ENCODE results near the gene PPP1R37.

PPP1R37 gene

DNA sequence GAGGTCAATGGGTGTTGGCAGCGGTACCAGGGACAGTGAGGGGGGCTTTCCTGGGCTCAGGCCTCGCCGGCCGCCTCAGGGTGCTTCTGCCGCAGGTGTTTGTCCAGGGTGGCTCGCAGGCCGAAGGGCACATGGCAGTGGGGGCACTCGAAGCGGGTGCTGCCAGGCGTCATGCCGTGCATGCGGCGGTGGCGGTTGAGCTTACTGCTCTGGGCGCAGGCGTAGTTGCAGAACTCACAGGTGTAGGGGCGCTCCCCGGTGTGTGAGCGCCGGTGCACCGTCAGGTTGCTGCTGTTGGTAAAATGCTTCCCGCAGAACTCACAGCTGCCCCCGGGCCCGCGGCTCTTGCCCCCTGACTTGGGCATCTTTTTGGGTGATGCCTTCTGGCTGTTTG lies 21.4 kb upstream of the PPP1R37 start:
- no peak for DNase-seq

GRCh38 chr19:45071969-45072790 lies 20.8 kb upstream of the PPP1R37 start:
- DNase-seq: no peak

- DNase-seq: no peak
Measured at GRCh38 chr19:45074744-45075300, 18.2 kb upstream of the PPP1R37 start.

GRCh38 chr19:45075301-45076028 lies 17.5 kb upstream of the PPP1R37 start:
- peak; percentile 20 for DNase-seq

DNA sequence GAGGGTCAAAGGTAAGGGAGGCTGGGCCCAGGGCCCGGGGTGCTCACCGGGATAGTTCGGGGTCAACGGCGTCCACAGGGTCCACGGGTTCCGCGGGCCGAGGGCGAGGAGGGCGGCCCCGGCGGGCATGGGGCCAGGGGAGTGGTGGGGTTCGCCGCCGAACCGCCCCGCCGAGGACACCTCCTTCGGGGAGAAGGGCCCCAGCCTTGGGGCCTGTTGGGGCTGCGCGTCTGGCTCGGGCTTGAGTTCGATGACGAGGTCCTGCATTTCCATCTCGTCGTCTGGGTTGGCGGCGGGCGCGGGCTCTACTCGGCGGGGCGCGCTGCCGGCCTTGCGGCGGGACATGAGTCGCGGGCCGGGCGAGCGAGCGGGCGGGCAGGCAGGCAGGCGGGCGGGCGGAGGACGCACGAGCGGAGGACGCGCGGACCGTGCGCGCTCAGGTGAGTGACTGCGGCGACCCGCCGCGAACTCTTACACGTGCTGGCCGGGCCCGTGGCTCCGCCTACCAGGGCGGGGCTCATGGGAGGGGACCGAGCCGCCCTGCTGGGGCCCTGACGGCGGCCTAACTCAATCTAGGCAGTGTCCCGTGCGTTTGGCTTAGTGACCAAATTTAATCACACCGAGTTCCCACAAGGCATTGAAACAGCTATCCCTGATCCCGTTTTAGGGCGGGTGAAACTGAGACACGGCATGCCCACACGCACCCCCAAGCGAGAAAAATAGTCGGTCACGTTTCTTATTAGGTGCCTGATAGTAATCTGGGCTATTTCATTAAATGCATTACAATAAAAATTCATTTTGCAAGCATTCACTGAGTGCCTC lies 16.7 kb upstream of the PPP1R37 start, which contains the start of gene ZNF296:
ZNF296 (minus strand) TSS at position 450 of the 822 bp plus-strand sequence; CDS start at position 345, 105 bp downstream.
- peak; percentile 76 for DNase-seq

DNA sequence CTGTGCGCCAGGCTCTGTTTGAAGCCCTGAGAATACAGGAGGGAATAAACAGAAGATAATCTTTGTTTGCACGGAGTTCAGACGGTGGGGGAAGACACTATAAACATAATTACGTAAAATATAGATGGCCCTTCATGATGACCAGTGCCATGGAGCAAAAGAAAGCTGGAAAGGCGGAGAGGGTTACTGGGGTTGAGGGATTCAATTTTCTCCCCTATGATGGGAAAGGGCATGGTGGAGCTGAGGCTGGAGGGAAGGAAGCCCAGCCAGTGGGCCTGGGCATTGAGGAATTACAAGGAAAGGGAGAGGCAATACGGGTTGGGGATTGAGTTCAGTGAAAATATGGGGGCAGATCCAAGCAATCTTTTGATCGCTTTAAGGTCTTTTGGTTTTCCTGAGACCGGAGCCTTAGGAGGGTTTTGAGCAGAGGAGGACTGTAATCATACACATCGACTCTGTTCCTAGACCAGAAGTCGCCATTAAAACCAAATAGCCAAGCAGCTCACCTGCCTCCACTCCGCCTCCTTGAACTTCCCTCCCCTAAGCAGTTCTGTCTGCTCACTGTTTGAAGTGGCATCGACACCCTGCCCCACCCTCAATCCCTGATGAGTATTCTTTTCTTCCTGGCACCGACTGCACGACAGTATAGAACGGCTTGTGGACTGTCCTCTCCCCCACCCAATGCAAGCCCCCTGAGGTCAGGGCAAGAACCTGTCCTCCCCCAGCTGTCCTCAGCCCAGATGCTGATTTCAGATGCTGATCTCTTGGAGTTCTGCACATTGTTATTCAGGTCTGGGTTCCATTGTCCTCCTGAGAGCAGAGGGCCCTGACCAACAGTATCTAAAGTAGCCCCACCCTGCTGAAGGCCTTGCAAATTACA lies 15.9 kb upstream of the PPP1R37 start:
- DNase-seq: no peak

- DNase-seq: no peak
Measured at GRCh38 chr19:45078390-45079062, 14.5 kb upstream of the PPP1R37 start.

- DNase-seq: peak; percentile 77
Measured at GRCh38 chr19:45079063-45079910, 13.7 kb upstream of the PPP1R37 start, which contains the start of gene GEMIN7. GEMIN7 (plus strand) TSS chr19:45079260; CDS start chr19:45090115, 10,855 bp downstream.

GRCh38 chr19:45079911-45080370 lies 13.0 kb upstream of the PPP1R37 start:
- no peak for DNase-seq

DNA sequence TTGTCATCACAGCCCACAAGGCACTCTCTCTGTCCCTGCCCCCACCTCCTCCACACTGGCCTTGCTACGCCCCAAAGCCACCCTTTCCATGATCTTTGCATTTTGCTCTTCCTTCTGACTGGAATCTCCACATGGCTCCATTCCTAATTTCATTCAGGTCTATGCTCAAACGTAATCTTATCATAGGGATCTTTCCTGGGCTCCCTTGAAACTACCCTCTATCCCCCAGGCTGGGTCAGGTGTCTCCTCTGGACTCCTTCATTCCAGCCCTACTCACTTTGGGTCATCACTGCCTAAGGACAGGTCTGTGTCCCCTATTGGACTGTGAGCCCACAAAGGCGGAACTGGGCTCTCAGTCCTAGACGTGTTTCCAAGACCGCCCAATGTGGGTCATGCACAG lies 10.8 kb upstream of the PPP1R37 start:
- no peak for DNase-seq

DNA sequence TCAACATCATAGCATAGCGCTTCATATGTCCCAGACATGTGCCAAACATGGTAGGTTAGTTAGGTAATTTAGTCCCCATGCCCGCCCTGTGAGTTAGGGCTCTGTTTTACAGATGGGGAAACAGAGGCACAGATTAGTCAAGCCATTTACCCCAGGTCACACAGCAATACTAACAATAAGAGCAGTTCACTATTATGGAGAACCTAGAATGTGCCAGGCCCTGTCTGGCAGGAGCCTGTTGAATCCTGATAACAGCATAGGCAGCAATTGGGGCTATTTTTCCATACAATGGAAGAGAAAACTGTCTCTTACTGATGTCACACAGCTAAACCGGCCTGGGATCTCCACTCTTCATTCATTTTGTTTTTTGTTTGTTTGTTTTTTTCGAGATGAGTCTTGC lies 6.5 kb upstream of the PPP1R37 start:
- no peak for DNase-seq

- peak; percentile 44 for DNase-seq
Measured at GRCh38 chr19:45087531-45087930, 5.4 kb upstream of the PPP1R37 start.

DNA sequence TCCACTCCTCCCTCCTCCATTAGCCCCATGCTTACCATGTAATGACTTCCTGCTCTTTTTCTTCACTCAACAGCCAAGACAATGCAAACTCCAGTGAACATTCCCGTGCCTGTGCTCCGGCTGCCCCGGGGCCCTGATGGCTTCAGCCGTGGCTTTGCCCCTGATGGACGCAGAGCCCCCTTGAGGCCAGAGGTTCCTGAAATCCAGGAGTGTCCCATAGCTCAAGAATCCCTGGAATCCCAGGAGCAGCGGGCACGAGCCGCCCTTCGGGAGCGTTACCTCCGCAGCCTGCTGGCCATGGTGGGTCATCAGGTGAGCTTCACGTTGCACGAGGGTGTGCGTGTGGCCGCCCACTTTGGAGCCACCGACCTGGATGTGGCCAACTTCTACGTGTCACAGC lies 2.9 kb upstream of the PPP1R37 start:
- no peak for DNase-seq

- no peak for DNase-seq
Measured at GRCh38 chr19:45090606-45091005, 2.4 kb upstream of the PPP1R37 start.

GRCh38 chr19:45091031-45091923 lies 1.7 kb upstream of the PPP1R37 start:
- DNase-seq: peak; percentile 90

DNA sequence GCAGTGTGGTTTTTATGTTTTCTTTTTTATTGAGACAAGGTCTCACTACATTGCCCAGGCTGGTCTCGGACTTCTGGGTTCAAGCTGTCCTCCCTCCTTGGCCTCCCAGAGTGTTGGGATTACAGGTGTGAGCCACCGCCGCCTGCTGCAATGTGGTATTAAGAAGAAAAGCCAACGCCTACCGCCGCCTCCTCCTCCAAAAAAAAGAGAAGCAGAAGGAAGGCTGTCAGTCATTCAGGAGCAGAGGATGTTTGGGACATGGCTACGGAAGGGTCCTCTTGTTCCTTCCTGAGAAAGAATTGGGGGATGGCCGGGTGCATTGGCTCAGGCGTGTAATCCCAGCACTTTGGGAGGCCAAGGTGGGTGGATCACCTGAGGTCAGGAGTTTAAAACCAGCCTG lies 1.2 kb downstream of the PPP1R37 start:
- DNase-seq: no peak

- DNase-seq: no peak
Measured at GRCh38 chr19:45094707-45095106, 1.7 kb downstream of the PPP1R37 start.

DNA sequence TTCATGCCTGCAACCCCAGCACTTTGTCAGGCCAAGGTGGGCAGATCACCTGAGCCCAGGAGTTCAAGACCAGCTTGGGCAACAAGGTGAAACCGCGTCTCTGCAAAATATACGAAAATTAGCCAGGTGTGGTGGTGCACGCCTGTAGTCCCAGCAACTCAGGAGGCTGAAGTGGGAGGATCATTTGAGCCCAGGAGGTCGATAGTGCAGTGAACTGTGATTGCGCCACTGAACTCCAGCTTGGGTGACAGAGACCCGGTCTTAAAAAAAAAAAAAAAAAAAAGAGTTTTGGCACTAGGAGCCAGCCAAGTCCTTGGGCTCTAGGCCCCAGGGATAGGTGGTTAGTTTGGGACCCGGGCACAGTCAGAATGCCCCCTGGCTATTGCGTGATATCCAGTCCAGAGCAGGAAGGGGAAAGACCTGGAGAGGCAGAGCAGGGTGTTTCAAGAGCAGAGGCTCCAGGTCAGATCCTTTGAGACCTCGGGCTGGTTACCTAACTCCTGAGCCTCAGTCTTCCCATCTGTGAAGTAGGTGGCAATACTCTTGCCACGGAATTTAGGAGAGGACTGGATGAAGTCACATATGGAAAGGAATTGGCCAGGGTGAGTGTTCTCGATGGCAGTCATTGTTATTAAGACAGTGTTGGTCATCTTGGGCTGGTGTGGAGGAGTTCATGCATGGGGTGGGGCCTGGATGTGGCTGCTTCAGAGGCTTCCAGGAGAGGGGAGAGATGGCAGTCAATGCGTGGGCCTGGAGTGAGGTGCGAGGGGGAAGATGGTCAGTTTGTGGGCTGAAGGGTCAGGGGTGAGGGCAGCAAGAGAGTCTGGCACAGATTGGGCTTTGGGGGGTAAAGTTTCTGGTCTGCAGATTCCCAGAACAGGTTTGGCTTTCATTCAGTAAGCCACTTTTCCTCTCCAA lies 2.8 kb downstream of the PPP1R37 start:
- no peak for DNase-seq

Measured in stimulated activated naive CD4-positive, alpha-beta T cell treated with Interleukin-2 at 50 U/mL for 16 hours (primary cell).